Measurements from ENCODE around the gene GLIS1.

- no peak for TF ChIP-seq EZH2 (IDR thresholded peaks at IDR 0.05)
- no peak for TF ChIP-seq POLR2AphosphoS5 (IDR thresholded peaks at IDR 0.05; ENCODE audit: borderline replicate concordance, low read depth, low read length)
These were observed 277.5 kb downstream of the GLIS1 start for GRCh38 chr1:53461323-53462044.

Measured in SK-N-MC (cell line).